ENCODE measurements around the gene HEXD. TPM values are rescaled to one million over a fixed set of nuclear protein-coding genes. Genes with fewer than 3 reads are reported as not detected.

Gene HEXD
- total and polyA plus RNA-seq, 10 of the 15 experiments (the other 5 are each of a cell fraction or from before 2014, with no cell fraction given): 1.6 to 24.2 (median 7.0) TPM

DNA sequence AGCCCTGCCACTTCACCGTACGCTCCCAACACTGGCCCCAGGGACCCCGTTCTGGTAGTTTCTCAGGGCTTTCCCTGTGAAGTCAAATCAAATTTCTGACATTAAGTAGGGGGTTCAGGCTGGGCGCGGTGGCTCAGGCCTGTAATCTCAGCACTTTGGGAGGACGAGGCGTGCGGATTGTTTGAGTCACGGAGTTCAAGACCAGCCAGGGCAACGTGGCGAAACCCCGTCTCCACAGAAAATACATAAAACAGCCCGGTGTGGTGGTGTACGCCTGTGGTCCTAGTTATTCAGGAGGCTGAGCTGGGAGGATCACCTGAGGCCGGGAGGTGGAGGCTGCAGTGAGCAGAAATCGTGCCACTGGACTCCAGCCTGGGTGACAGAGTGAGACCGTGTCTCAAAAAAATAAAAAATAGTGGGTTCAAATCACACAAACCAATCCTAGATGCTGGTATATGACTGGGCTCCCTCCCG, 31.8 kb downstream of the HEXD start:
- H3K4me2 ChIP-seq (ENCODE audit: control insufficient read depth, insufficient read depth): peak overlapping the region; percentile 84
- H3K27ac ChIP-seq (ENCODE audit: control insufficient read depth, insufficient read depth): peak overlapping the region; percentile 97
- H3K9me3 ChIP-seq (replicated peaks; ENCODE audit: control insufficient read depth, insufficient read depth, low read length): no peaks in the 10 kb centered on the region; the same call in 2 of the 3 replicates
- FAIRE-seq (no peak), ATAC-seq (no peak; the same call in 1 of the 3 replicates), DNase-seq (ENCODE audit: low read depth, low spot score) (no peak)
- no peaks in the 10 kb centered on the region; the same call in none of the 2 replicates for H4K20me1 ChIP-seq (ENCODE audit: control insufficient read depth, insufficient read depth)
- H3K9ac ChIP-seq (ENCODE audit: control insufficient read depth, insufficient read depth, low read length): peak overlapping the region; percentile 87
- ChIA-PET POLR2A (interaction anchor here (0.5 to 2.3 kb wide), 11 partner anchors 8 to 557 kb away, joined by 3 to 16 read pairs (median 4); partner anchors contain the start of genes NARF and OGFOD3), RAD21 (ENCODE audit: unreplicated experiment) (interaction anchor here (0.9 to 1.4 kb wide), 7 partner anchors 7 to 104 kb away, joined by 3 to 4 read pairs (median 3); no protein-coding TSS in a partner anchor), CTCF (interaction anchor here (0.6 to 1.9 kb wide), 9 partner anchors 22 to 103 kb away, joined by 3 to 12 read pairs (median 5); no protein-coding TSS in a partner anchor), SMC1A (ENCODE audit: uncharacterized antibody, unreplicated experiment) (interaction anchor here (1.0 to 1.4 kb wide), 2 partner anchors 31 to 97 kb away, joined by 3 to 8 read pairs; partner anchors contain the start of gene OGFOD3)
- intact Hi-C loops (cut with micrococcal nuclease; ENCODE audit: unreplicated experiment) (loop anchor here (1.0 to 5.0 kb wide), 3 partner anchors 8 to 102 kb away; partner anchors contain the start of gene NARF), in situ Hi-C loops (cut with MboI) (no loop called here)
- peaks cover 4% of the 10 kb centered on the region for H3K4me1 ChIP-seq (ENCODE audit: control insufficient read depth, insufficient read depth, low read length)
- no TSS peak for BruUV-seq (replicated peaks)
- peak overlapping the region; percentile 93 for H3K4me3 ChIP-seq
- H2AFZ ChIP-seq (ENCODE audit: control insufficient read depth, low read depth, low read length): peak overlapping the region; percentile 30; the same call in 1 of the 2 replicates
- TF ChIP-seq POU2F2 (IDR thresholded peaks at IDR 0.05; ENCODE audit: borderline replicate concordance, low read depth, low read length) (no peak), SIN3A (IDR thresholded peaks at IDR 0.05; ENCODE audit: low read depth, low read length) (no peak), JUNB (IDR thresholded peaks at IDR 0.05) (no peak), TARDBP (IDR thresholded peaks at IDR 0.05; ENCODE audit: borderline replicate concordance) (0 out of 2 replicates have a peak, but pooled peaks have one; percentile 20), POLR2AphosphoS2 (IDR thresholded peaks at IDR 0.05; ENCODE audit: low read depth, low read length) (0 out of 2 replicates have a peak, but pooled peaks have one; percentile 65), RB1 (IDR thresholded peaks at IDR 0.05; ENCODE audit: borderline replicate concordance) (no peak), DPF2 (IDR thresholded peaks at IDR 0.05) (peak; percentile 5; the same call in 1 of the 2 replicates)
- TF ChIP-seq, protein P1, sequence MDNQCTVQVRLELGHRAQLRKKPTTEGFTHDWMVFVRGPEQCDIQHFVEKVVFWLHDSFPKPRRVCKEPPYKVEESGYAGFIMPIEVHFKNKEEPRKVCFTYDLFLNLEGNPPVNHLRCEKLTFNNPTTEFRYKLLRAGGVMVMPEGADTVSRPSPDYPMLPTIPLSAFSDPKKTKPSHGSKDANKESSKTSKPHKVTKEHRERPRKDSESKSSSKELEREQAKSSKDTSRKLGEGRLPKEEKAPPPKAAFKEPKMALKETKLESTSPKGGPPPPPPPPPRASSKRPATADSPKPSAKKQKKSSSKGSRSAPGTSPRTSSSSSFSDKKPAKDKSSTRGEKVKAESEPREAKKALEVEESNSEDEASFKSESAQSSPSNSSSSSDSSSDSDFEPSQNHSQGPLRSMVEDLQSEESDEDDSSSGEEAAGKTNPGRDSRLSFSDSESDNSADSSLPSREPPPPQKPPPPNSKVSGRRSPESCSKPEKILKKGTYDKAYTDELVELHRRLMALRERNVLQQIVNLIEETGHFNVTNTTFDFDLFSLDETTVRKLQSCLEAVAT (IDR thresholded peaks at IDR 0.05): peak; percentile 31; the same call in 1 of the 2 replicates
- H3K27me3 ChIP-seq (replicated peaks in 1 of 2; ENCODE audit: control insufficient read depth in 2 of 2, insufficient read depth in 2 of 2, low read length in 1 of 2): no peaks in the 10 kb centered on the region
- WGBS (ENCODE audit: insufficient coverage, insufficient replicate concordance, low lambda C conversion rate, missing lambda C conversion rate): under 1% methylated on average over 18 of the region's 18 CpGs
- peaks cover 41% of the 10 kb centered on the region for H3K79me2 ChIP-seq (ENCODE audit: control insufficient read depth, insufficient read depth, low read length)
- H3K36me3 ChIP-seq (ENCODE audit: control insufficient read depth in 2 of 2, insufficient read depth in 2 of 2, low read length in 1 of 2): peaks cover 10 to 12% of the 10 kb centered on the region in 2 experiments

All from GM12878 (cell line).